Heart left ventricle (tissue), 16 donors: ENCODE data around the gene C17orf67. TPM values are rescaled to one million over a fixed set of nuclear protein-coding genes. Genes with fewer than 3 reads are reported as not detected.

ENCODE experiments used
- ATAC-seq, 4 donors: fragments of 200-7000 bp; cut with Tn5 transposase; one replicate each; pipeline ENCODE4 v1.9.1; 2020 to 2022; ENCODE audit warnings: moderate library complexity in 4 of 4, mild to moderate bottlenecking in 3 of 4, moderate number of reproducible peaks in 1 of 4
- DNase-seq, 5 donors: peaks; one replicate each; pipeline ENCODE4 v3.0.0-alpha.2; 2020
- H3K27ac ChIP-seq, 12 donors: fragments of 200-600 bp; sonication (generic) in 4 of 12; one replicate each; pipeline versions ENCODE4 v1.5.0 to v1.8.0; 2016 to 2022; ENCODE audit warnings: mild to moderate bottlenecking in 2 of 12
- H3K27me3 ChIP-seq, 9 donors: fragments of 200-600 bp; sonication (generic) in 2 of 9; one replicate each; pipeline versions ENCODE4 v1.5.1 to v1.8.0; 2016 to 2022; ENCODE audit warnings: mild to moderate bottlenecking in 3 of 9
- H3K36me3 ChIP-seq, 9 donors: fragments of 200-600 bp; sonication (generic) in 2 of 9; one replicate each; pipeline versions ENCODE4 v1.5.0 to v1.8.0; 2018 to 2022; ENCODE audit warnings: mild to moderate bottlenecking in 2 of 9
- H3K4me1 ChIP-seq, 12 donors: fragments of 200-600 bp; sonication (generic) in 4 of 12; one replicate each; pipeline versions ENCODE4 v1.5.0 to v1.8.0; 2016 to 2022; ENCODE audit warnings: mild to moderate bottlenecking in 3 of 12
- H3K4me3 ChIP-seq, 12 donors: fragments of 200-600 bp; sonication (generic) in 4 of 12; one replicate each; pipeline versions ENCODE4 v1.5.0 to v1.8.0; 2017 to 2022; ENCODE audit warnings: mild to moderate bottlenecking in 9 of 12, moderate library complexity in 4 of 12
- H3K9me3 ChIP-seq, 12 donors: fragments of 200-600 bp; sonication (generic) in 4 of 12; one replicate each; pipeline versions ENCODE4 v1.5.0 to v1.8.0; 2016 to 2022; ENCODE audit warnings: mild to moderate bottlenecking in 1 of 12
- POLR2A ChIP-seq, 2 donors: fragments of 450-650 bp; IDR thresholded peaks; one replicate each; pipeline ENCODE4 v1.6.1; 2017; ENCODE audit warnings: antibody characterized with exemption in 2 of 2, mild to moderate bottlenecking in 2 of 2, moderate library complexity in 2 of 2
- WGBS, 4 donors: extraction: QIAGEN DNeasy Blood & Tissue Kit in 2 of 4; methylation state at CpG; one replicate each; pipeline versions ENCODE4 v1.1.5 to v1.1.7; 2013 to 2018; 5-methylcytosine and 5-hydroxymethylcytosine counted together
- intact Hi-C, 10 donors: fragments of 100-400 bp; cut with DNase I; formaldehyde crosslinking; loops; one replicate each; pipeline versions ENCODE4 v1.11.1 to v1.14.2; 2022
- polyA plus RNA-seq, 2 donors: library from polyadenylated mRNA; stranded (reverse); fragments of 200-250 nt; gene quantifications; one replicate each; pipeline ENCODE4 v1.2.3, GENCODE V29; 2013
- total RNA-seq, 9 donors: library from RNA; depleted of rRNA in 2 of 9; stranded (reverse); fragments of >200 nt in 2 of 9; fragmentation: NEBNext Ultra II Directional in 3 of 9; extraction: Animal tissue kit (Norgen Biotek cat#: 25700) in 3 of 9; gene quantifications; one replicate each; pipeline versions ENCODE4 v1.1.0 to v1.2.4, GENCODE V29; 2016 to 2023
- TF ChIP-seq, protein P1 (sequence below), 12 donors: fragments of 200-600 bp; sonication (generic) in 4 of 12; IDR thresholded peaks; one replicate each; pipeline versions ENCODE4 v1.5.0 to v1.8.0; 2018 to 2022; ENCODE audit warnings: antibody characterized with exemption in 12 of 12, mild to moderate bottlenecking in 5 of 12
- donor health status: ischemic (EF 13 %, LVEDD 7.1; RV severe dilation, severe dysfunction).
- donor health status: healthy with polysubstance abuse.
- donor health status: DM: no; HTN: yes; CAD: no.
- donor health status: DM: no; HTN: no; CAD: no.
- donor health status: ischemic (EF 25% LVEDD 6.9; RV normal size, moderate dysfunction).
- donor health status: ischemic (EF 25% LVEDD 5.7; RV mildly dilated, moderate dysfunction).
- donor health status: healthy.
- donor health status: DM: yes; HTN: yes; CAD: no.
- donor health status: ischemic (EF 35%, LVEDD 5.7; RV mildly dilated, moderate dysfunction).
- donor health status: nonischemic (EF 11% LVEDD 7.7; RV severe dilation, severe dysfunction).
- donor health status: DM: yes; HTN: yes; CAD: no.
- donor health status: PGD.
- donor health status: ischemic (EF 29% LVEDD 5.4; RV normal size, mild dysfunction).
- donor health status: nonischemic (EF 23%, LVEDD 6.1; RV moderate dilation, normal function).

Gene C17orf67
- total and polyA plus RNA-seq, 11 donors: 0.14 to 1.1 (median 0.45) TPM

DNA sequence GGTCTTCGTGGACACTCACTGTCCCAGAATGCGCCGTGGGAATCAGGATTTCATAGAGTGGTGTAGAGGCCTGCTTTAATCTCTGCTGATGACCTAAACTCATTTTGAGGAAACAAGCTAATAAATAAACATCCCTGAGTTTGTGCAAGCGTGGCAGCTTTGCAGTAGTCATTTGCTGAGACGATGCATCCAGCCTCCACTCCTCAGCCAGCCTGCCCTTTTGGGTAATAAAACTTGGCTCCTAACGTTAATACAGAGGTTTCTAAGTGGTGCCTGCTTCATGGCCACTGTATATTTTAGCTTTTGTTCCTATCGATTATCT is 1.5 kb upstream of the C17orf67 start:
- H3K4me3 ChIP-seq: peak overlapping the region in 11 of 12 donors; percentile 64 to 92 (median 78)
- H3K4me1 ChIP-seq: peaks cover 0 to 40% (median 14%) of the 10 kb centered on the region in 12 donors
- peak overlapping the region in 8 of 12 donors; percentile 54 to 91 (median 85) for H3K27ac ChIP-seq
- TF ChIP-seq, protein P1, sequence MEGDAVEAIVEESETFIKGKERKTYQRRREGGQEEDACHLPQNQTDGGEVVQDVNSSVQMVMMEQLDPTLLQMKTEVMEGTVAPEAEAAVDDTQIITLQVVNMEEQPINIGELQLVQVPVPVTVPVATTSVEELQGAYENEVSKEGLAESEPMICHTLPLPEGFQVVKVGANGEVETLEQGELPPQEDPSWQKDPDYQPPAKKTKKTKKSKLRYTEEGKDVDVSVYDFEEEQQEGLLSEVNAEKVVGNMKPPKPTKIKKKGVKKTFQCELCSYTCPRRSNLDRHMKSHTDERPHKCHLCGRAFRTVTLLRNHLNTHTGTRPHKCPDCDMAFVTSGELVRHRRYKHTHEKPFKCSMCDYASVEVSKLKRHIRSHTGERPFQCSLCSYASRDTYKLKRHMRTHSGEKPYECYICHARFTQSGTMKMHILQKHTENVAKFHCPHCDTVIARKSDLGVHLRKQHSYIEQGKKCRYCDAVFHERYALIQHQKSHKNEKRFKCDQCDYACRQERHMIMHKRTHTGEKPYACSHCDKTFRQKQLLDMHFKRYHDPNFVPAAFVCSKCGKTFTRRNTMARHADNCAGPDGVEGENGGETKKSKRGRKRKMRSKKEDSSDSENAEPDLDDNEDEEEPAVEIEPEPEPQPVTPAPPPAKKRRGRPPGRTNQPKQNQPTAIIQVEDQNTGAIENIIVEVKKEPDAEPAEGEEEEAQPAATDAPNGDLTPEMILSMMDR (IDR thresholded peaks at IDR 0.05): no peak
- no peak for TF ChIP-seq POLR2A (IDR thresholded peaks at IDR 0.05)
- H3K9me3 ChIP-seq: no peaks in the 10 kb centered on the region
- WGBS, 4 donors: 56 to 68% (median 62%) methylated on average over 7 of the region's 7 CpGs
- ATAC-seq: no peak
- no peak for DNase-seq
- no peaks in the 10 kb centered on the region for H3K27me3 ChIP-seq
- intact Hi-C loops: loop anchor here in 3 of 10 donors (5.0 kb wide), 2 partner anchors 77 to 102 kb away; partner anchors contain the start of gene TRIM25 (in 3 of the 3)
- peaks cover 0 to 3% (median 0%) of the 10 kb centered on the region in 9 donors for H3K36me3 ChIP-seq

DNA sequence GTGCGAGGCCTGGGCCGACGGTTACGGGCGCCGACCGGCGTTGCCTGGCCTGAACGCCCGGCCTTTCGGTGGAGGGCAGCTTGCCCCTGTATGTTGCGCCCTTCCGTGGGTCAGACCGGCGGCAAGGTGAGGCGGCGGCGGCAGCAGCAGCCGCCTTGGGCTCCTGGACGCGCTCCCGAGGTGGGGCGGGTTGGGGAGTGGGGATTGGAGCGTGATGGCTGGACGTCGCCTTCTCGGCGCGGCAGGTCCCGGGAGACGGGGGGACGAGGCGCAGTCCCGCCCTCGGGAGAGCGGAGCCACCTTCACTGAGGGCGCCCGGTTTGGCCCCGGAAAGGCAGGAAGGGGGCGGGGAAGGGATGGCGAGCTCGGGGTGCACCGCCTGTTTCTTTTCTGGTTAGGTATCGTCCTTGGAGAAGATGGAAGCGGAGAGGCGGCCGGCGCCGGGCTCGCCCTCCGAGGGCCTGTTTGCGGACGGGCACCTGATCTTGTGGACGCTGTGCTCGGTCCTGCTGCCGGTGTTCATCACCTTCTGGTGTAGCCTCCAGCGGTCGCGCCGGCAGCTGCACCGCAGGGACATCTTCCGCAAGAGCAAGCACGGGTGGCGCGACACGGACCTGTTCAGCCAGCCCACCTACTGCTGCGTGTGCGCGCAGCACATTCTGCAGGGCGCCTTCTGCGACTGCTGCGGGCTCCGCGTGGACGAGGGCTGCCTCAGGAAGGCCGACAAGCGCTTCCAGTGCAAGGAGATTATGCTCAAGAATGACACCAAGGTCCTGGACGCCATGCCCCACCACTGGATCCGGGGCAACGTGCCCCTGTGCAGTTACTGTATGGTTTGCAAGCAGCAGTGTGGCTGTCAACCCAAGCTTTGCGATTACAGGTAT is 902 bp upstream of the C17orf67 start:
- Histone ChIP-seq H3K27ac (peak overlapping the region; percentile 71 to 96 (median 86)), H3K36me3 (no peaks in the 10 kb centered on the region), H3K27me3 (no peaks in the 10 kb centered on the region), H3K4me1 (peaks cover 0 to 40% (median 14%) of the 10 kb centered on the region in 12 donors), H3K9me3 (no peaks in the 10 kb centered on the region), H3K4me3 (peak overlapping the region; percentile 64 to 92 (median 78))
- WGBS, 4 donors: 5 to 9% (median 6%) methylated on average over 42 to 81 of the region's 81 CpGs
- TF ChIP-seq, protein P1 (IDR thresholded peaks at IDR 0.05): peak in 2 of 12 donors; percentile 7 to 10
- no peak for TF ChIP-seq POLR2A (IDR thresholded peaks at IDR 0.05)
- peak; percentile 35 to 80 (median 50) for DNase-seq
- intact Hi-C loops: loop anchor here in 5 of 10 donors (5.0 kb wide), 2 partner anchors 78 to 103 kb away; partner anchors contain the start of gene TRIM25 (in 5 of the 5)
- peak in 3 of 4 donors; percentile 6 to 23 (median 16) for ATAC-seq

DNA sequence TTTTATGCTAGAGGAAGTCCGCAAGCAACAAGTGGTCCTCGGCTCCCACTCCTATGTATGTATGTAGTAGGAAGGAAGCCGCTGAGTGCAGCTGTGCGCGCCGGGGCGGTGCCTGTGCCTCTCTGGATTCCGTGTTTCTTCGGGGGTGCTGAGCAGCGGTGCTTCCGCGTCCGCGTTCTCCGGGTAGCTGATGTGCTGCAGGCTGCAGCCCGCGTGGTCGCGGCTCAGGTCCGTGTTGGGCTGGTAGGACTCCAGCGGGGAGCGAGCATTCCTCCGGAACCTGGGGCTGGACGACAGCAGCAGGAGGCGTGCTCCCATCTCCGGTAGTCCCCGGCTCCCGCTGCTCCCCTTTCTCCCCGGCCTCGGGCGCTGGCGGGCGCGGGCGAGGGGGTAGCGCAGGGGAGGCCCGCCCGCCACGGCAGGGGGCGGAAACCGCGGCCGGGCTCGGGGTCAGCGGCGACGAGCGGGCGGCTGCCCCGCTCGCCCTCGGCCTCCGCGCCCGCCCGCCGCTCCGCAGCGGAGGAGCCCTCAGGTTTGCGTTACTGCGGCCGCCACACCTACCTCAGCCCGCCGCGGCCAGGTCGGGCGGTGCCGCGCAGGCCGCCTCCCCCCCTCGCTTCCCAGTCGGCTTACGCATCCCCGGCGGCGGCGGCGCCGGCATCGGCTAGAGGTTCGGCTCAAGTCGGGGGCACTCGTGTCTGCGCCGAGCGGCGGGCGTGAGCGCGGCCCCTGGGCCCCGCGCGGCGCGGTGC is 487 bp downstream of the C17orf67 start:
- Histone ChIP-seq H3K9me3 (no peaks in the 10 kb centered on the region), H3K36me3 (peaks cover 0 to 8% (median 0%) of the 10 kb centered on the region in 9 donors), H3K4me3 (peak overlapping the region; percentile 64 to 92 (median 78)), H3K27me3 (no peaks in the 10 kb centered on the region), H3K27ac (peak overlapping the region; percentile 80 to 96 (median 88)), H3K4me1 (peaks cover 0 to 40% (median 14%) of the 10 kb centered on the region in 12 donors)
- 1% methylated on average over 62 to 95 of the region's 95 CpGs for WGBS, 4 donors
- intact Hi-C loops: loop anchor here in 2 of 10 donors (5.0 kb wide), 1 partner anchor 79 kb away; the partner anchor contains the start of gene TRIM25 (in 2 of the 2)
- peak in 3 of 4 donors; percentile 16 to 70 (median 56) for ATAC-seq
- DNase-seq: peak; percentile 50 to 79 (median 56)
- TF ChIP-seq, protein P1 (IDR thresholded peaks at IDR 0.05): no peak
- no peak for TF ChIP-seq POLR2A (IDR thresholded peaks at IDR 0.05)
